GM21717 (cell line): Measurements from ENCODE around the gene GOLGA8M.
"Not testable (repeated sequence)": the region's sequence is repeated elsewhere in the genome, so short reads cannot be mapped to it uniquely, and the experiment has no call there.

Experiments
- ATAC-seq: cut with Tn5 transposase; IDR thresholded peaks from one replicate; pipeline ENCODE4 v1.9.1; 2021; ENCODE audit warnings: mild to moderate bottlenecking, moderate library complexity; ENCODE audit not compliant: unreplicated experiment

The GOLGA8M gene, protein sequence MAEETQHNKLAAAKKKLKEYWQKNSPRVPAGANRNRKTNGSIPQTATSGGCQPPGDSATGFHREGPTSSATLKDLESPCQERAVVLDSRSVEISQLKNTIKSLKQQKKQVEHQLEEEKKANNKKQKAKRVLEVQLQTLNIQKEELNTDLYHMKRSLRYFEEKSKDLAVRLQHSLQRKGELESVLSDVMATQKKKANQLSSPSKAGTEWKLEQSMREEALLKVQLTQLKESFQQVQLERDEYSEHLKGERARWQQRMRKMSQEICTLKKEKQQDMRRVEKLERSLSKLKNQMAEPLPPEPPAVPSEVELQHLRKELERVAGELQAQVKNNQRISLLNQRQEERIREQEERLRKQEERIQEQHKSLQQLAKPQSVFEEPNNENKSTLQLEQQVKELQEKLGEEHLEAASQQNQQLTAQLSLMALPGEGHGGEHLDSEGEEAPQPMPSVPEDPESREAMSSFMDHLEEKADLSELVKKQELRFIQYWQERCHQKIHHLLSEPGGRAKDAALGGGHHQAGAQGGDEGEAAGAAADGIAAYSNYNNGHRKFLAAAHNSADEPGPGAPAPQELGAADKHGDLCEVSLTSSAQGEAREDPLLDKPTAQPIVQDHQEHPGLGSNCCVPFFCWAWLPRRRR

DNA sequence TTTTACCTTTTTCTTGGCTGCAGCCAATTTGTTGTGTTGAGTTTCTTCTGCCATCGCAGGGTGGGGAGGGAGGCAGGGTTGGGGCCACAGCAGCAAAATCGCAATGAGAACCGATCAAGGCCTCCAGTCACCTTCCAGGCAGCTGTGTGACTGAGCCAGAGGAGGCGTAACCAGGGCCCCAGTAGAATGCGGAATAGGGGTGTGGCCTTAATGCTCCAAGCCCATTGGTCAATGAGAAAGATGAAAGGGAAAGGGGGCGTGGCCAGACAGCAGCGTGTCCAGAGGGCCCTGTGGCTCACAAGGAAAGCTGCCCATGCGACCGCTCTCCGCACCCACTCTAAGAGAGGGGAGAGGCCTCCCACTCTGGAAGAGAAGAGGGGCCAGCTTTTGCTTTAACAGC is at the start of gene GOLGA8M:
Gene GOLGA8M (minus strand): TSS at position 152 of the 400 bp plus-strand sequence. CDS start 98 bp downstream, at position 54.
- ATAC-seq, result not testable (repeated sequence)

DNA sequence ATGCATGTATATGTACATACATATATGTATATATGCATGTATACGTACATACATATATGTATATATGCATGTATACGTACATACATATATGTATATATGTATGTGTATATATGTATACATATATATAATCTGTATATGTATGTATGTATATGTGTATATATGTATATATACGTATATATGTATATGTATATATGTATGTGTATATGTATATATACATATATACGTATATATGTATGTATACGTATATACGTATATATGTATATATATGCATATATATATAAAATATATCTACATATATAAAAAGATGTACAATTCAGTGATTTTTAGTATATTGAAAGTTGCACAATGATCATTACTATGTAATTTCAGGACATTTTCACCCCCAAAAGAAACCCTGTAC is 30.7 kb upstream of the GOLGA8M start:
- ATAC-seq, result not testable (repeated sequence)

DNA sequence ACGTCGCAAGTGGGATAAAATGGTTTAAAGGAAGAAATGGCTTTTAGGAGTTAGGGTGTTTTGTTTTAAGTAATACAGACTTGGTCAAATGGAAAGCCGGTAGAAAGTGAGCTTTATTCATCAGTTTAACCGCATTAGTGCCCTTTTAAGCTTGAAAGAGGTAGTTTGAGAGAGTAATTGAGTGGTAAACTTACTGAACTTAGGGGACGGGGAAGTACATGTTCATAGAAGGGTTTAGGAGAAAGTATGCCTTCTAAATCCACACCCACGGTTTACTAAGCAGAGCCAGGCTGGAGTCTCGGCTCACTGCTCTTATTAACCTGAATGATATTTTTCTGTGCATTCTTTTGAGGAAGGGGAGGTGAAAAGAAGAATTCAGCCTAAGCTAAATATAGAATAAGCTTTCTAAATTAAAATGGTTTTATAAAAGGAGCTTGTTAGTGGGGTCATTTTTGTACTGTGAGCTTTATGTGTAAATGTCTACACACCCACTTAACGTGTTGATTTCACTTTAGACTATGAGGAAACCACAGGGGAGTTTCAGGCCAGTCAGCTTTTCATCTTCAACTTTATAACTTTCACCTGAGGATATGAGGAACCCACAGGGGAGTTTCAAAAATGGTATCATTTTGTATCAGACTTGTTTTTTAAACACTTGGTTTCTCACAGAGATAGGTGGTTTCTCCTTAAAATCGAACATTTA is 26.5 kb upstream of the GOLGA8M start:
- ATAC-seq, result peak; percentile 69

DNA sequence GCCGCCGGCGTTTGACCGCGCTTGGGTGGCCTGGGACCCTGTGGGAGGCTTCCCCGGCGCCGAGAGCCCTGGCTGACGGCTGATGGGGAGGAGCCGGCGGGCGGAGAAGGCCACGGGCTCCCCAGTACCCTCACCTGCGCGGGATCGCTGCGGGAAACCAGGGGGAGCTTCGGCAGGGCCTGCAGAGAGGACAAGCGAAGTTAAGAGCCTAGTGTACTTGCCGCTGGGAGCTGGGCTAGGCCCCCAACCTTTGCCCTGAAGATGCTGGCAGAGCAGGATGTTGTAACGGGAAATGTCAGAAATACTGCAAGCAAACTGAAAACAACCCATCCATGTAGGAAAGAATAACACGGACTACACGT is 26.0 kb upstream of the GOLGA8M start:
- ATAC-seq, result peak; percentile 23

DNA sequence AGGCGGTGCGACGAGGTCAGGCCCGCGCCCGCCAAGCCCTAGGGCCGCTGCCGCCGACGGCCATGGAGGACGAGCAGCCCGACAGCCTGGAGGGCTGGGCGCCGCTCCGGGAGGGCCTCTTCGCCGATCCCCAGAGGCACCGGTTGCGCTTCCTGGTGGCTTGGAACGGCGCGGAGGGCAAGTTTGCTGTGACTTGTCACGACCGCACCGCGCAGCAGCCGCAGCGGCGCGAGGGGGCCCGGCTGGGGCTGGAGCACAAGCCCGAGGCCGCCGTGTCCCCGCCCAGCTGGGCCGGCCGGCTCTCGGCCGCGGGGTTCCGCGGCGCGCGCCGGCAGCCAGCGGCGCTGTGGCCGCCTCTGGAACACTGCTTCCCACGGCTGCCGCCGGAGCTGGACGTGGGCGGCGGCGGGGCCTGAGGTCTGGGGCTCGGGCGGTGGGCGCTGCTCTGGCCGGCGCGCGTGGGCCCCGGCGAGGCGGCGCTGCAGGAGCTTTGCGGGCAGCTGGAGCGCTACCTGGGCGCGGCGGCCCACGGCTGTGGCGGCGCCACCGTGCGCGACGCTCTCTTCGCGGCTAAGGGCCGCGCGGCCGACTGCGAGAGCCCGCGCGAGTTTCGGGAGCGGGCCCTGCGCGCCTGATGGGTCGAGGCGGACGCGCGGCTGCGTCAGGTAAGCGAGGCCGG is 25.4 kb upstream of the GOLGA8M start:
- ATAC-seq, result peak; percentile 53

DNA sequence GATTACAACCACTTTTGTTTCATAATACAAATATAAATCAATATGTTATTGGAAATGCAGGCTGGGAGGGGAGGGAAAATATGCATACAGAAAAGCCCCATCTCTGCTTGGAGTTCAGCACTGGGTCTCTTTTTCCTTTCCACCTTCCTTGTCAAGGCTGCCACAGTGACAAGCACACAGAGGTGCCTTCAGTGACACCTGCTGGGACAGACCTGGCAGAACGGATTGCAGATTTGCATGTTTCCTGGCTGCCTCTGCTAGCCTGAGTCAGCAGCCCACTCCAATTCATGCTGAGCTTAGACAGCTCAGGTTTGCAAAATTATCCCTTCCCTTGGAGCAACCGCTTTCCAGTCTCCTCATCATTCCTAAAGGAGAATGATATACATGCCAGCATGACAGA is 15.8 kb upstream of the GOLGA8M start:
- not testable (repeated sequence) for ATAC-seq

DNA sequence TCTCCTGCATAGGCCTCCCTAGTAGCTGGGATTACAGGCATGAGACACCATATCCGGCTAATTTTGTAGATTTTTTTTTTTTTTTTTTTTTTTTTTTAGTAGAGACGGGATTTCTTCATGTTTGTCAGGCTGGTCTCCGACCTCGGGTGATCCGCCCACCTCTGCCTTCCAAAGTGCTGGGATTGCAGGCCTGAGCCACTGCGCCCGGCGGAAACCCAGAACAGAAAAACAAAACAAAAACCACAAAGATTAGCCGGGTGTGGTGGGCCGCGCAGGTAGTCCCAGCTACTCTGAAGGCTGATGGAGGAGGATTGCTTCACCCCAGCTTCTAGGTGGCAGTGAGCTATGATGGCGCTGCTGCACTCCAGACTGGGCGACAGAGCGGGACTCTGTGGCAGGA is 14.8 kb upstream of the GOLGA8M start:
- ATAC-seq, result not testable (repeated sequence)

DNA sequence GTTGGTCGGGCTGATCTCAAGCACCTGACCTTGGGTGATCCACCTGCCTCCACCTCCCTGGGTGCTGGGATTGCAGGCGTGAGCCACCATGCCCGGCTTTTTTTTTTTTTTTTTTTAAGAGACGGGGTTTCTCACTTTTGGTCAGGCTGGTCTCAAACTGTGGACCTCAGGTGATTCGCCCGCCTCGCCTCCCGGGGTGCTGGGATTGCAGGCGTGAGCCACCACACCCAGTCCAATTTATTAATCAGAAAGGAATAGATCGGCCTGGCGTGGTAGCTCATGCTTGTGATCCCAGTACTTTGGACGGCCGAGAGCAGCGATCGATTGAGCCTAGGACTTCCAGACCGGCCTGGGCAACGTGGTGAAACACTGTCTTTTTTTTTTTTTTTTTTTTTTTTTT is 13.9 kb upstream of the GOLGA8M start:
- ATAC-seq, result no peak

DNA sequence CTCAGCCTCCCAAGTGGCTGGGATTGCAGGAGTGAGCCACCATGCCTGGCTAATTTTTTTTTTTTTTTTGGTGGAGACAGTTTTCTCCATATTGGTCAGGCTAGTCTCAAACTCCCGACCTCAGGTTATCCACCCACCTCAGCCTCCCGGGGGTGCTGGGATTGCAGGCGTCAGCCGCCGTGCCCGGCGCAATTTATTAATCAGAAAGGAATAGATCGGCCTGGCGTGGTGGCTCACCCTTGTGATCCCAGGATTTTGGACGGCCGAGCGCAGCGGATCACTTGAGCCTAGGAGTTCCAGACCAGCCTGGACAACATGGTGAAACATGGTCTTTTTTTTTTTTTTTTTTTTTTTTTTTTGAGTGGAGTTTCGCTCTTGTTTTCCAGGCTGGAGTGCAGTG is 13.3 kb upstream of the GOLGA8M start:
- no peak for ATAC-seq

DNA sequence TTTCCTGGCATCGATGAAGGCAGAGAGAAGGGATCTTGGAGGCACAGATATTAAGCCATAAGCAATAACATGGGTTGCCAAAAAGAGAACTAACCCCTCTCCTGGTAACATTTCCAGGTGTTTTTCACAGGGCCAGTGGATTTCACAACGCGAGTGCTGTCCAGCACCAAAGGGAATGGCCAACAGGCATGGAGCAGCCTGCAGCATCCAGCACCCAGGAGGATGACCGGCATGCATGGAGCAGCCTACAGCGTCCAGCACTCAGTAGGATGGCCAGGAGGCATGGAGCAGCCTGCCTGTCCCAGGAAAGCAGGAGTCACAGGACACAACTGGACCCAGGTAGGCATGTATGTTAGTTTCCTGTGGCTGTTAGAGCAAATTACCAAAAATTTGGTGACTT is 11.8 kb upstream of the GOLGA8M start:
- not testable (repeated sequence) for ATAC-seq

DNA sequence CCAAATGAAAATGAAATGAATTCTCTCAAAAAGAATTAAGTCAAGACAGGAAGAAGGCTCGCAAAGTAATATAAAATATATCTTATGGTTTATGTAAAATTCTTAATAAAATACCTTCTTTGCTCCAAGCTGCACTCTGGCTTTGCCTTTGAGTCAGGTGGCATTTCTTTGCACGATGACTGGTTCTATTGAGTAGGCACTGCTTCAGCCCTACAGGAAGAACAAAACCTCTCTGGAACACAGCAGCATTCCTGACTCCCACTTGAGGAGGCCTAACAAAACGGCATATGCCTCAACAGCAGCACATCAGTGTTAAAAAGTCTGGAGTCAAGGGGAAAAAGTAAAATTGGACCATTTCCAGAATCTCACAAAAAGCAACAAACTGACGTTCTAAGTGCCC is 7.4 kb upstream of the GOLGA8M start:
- ATAC-seq, result not testable (repeated sequence)

DNA sequence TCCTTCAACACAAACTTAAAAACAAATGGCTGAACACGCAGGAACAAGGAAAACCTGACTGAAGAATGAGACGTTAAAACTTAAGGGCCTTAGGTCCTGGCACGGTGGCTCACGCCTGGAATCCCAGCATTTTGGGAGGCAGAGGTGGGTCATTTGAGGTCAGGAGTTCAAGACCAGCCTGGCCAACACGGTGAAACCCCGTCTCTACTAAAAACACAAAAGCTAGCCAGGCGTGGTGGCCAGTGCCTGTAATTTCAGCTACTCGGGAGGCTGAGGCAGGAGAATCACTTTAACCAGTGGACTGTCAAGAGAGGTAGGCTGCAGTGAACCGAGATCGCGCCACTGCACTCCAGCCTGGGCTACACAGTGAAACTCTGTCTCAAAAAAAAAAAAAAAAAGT is 6.4 kb upstream of the GOLGA8M start:
- ATAC-seq, result not testable (repeated sequence)

DNA sequence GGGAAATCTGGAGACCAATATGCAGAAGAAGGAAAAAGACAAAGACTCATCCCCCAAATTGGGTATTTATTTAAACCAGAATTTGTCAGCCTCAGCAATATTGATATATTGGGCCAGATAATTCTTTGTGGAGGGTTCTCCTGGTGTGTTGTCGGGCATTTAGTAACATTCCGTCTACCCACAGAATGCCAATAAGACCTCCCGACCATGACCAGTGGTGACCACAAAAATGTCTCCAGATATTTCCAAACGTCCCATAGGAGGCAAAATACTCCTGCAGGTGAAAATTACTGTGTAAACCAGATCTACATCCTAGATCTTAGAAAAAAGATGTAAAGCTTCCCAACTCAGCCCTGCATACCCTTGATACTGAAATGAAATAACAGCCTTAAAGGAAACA is 2.0 kb upstream of the GOLGA8M start:
- not testable (repeated sequence) for ATAC-seq

DNA sequence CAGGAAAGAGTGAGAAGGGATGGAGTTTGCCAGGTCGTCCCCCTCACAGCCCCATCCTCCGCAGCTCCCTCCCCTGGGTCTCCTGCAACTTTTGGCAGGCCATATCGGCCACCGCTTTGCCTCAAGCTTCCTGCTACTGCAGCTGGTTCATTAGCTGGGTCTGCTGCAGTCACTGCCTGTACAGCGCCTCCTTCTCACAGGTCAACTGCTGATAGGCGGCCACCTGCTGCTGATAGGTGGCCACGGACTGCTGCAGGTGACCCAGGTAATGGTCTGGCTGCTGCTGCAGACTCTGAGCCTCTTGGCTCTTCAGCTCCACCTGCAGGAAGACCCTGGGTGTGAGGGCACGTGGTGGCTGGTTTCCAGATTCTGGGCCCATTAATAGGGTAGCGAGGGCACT is 8.3 kb downstream of the GOLGA8M start:
- not testable (repeated sequence) for ATAC-seq

DNA sequence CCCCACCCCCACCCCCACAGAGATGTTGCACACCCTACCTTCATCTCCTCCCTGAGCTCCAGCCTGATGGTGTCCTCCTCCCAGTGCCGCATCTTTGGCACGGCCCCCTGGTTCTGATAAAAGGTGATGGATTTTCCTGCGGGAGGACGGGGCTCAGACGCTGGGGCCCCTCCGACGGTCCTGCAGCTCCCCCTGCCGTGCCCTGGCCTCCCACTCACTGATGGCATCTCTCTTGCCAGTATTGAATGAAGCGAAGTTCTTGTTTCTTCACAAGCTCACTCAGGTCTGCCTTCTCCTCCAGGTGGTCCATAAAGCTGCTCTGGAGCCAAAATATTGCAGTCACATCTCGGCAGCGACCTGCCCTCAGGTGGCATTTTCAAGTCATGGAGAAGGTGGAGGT is 9.8 kb downstream of the GOLGA8M start:
- not testable (repeated sequence) for ATAC-seq

DNA sequence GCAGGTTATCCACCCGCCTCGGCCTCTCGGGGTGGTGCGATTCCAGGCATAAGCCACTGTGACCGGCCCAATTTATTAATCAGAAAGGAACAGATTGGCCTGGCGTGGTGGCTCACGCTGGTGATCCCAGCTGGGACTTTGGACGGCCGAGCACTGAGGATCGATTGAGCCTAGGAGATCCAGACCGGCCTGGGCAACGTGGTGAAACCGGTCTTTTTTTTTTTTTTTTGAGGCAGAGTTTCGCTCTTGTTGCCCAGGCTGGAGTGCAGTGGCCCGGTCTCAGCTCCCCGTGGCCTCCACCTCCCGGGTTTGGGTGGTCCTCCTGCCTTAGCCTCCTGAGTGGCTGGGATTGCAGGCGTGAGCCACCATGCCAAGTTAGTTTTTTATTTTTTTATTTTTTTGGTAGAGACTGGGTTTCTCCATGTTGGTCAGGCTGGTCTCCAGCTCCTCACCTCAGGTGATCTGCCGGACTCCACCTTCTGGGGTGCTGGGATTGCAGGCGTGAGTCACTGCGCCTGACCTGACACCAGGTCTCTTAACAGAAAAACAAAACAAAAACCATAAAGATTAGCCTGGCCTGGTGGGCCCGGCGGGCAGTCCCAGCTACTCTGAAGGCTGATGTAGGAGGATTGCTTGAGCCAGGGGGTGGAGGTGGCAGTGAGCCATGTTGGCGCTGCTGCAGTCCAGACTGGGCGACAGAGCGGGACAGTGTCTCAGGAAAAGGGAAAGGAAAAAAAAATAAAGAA is 18.0 kb downstream of the GOLGA8M start:
- not testable (repeated sequence) for ATAC-seq

DNA sequence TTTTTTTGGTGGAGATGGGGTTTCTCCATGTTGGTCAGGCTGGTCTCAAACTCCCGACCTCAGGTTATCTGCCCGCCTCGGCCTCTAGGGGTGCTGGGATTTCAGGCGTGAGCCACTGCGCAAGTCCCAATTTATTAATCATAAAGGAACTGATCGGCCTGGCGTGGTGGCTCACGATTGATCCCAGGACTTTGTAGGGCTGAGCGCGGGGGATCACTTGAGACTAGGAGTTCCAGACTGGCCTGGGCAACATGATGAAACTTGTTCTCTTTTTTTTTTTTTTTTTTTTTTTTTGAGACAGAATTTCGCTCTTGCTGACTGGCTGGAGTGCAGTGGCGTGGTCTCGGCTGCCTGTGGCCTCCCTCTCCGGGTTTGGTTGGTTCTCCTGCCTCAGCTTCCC is 19.2 kb downstream of the GOLGA8M start:
- ATAC-seq, result not testable (repeated sequence)

DNA sequence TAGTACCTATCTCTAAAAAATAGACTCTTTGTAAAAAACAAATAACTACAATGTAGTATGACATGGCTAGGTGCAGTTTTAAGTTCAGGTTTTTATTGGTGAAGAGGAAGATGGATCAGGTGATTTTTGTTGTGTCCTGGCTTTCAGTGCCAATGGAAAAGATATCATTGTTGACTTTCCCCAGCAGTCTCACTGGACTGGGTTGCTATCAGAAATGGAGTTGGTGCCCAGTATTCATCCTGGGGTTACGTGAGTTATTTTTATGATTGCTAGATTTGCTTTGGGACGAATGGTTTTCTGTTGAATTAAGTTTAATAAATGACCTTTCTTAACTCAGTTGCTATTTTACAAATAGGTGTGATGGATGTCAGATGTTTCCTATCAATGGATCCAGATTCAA is 38.7 kb downstream of the GOLGA8M start:
- not testable (repeated sequence) for ATAC-seq

DNA sequence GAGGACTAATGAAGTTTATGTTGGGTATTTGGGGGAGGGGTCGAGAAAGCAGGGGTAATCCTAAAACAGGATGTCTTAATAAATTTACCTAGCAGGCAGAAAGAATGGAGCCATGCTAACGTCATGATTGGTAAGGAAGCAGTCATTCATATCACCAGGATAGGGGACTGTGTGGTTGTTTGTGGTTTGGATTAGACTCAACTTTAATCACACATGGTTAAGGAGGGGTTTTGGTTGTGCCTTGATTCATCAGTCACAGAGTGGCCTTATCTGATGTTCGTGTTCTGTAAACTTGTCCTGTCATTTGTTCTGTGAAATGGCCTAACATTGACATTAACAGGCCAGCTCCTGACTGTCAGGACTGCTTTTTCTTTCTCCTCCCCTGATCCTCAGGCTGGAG is 40.1 kb downstream of the GOLGA8M start:
- not testable (repeated sequence) for ATAC-seq

DNA sequence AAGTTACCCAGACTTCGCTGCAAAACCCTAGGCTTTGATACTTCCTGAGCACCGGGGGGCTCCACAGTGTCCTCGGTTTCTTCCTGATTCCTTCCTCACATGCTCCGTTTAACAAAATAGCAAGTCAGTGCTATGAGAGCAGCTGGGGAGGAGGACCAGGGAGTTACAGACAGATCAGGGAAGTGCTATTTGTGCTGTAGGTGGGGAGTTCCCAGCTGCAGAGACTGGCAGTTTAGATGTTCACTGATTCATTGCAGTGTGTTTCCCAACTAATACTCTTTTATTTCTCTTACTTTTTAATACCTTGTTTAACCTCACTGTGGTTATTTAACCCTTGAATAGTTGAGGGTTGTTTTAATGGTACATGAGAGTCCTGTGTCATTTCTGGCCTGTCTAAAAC is 45.8 kb downstream of the GOLGA8M start:
- ATAC-seq, result not testable (repeated sequence)
